DMS79 treated with DMSO at 0.1 percent for 48 hours (cell line): ENCODE measurements around the gene CEND1.

Source experiments
- DNase-seq: peaks from one replicate; lab custom pipeline; 2025; lab: John Stamatoyannopoulos, UW

The CEND1 gene

DNA sequence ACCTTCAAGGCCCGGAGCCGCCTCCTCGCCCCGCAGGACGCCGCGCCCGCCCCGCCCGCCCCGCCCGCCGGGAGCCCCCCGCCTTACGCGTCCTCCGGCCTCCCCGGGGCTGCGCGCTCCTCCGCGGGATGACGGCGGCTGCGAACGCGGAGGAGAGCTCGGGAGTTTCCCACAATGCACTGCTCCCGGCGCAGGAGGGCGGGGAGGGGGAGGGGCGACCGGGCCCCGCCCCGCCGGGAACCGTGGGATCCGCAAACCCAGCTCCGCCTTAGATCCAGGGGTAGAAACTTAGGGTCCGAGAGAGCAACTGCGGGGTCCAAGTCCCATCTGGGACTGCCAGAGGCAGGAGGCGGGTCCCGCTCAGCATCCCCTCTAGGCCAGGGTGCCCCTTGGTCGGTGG lies at the start of gene CEND1:
CEND1 (minus strand) TSS at position 148 of the 400 bp plus-strand sequence. CDS start 1,514 bp downstream, outside the sequence.
- DNase-seq, result no peak

DNA sequence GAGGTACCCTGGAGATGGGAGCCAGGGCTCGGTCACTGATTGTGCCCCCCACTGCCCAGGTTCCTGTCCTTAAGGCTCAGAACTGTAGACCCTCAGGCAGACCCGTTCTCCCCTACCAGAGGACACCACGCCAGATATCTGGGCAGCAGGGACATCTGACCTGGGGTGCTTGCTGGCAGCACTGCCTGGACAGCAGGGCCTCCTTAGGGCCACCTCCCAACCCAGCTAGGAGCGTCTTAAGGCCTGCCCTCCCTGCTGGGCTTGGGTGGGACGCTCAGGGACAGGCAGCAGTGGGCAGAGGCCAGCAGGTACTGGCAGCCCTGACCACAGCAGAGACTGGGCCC lies 49.4 kb upstream of the CEND1 start:
- DNase-seq, result no peak

DNA sequence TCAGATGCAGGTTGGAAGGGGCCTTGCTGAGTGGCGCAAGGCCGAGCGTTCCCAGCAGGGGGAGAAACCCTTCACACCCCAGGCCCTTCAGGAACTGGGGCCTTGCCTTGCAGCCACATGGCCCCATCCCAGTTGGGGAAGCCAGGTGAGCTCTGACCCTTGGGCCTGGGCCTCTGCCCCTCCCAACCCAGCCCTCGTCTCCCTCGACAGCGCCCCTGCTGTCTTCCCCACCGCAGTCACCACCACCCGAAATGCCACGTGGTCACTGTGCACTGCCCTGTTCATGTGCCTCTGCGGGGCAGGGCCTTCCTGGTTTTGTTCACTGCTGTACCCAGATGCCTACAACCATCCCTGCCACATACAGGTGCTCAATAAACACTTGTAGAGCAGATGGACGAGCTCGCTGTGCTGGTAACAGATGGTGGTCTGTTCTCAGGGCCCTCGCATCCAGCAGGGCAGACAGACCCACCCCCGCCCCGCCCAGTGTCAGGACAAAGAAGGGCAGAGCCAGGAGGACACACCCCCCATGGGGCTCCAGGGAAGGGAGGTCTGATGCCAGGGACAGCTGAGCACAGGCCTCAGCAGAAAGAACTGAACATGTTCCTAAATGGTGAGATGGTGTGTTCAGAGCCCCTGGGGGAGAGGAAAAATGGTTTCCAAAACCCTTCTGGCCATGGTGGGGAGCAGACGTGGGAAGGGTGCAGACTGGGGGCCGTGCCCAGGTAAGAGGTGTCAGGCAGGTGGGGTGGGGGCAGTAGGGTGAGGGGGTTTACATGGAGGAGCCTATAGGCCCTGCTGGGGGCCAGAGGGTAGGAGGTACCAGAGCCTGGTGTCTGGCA lies 48.8 kb upstream of the CEND1 start:
- no peak for DNase-seq

DNA sequence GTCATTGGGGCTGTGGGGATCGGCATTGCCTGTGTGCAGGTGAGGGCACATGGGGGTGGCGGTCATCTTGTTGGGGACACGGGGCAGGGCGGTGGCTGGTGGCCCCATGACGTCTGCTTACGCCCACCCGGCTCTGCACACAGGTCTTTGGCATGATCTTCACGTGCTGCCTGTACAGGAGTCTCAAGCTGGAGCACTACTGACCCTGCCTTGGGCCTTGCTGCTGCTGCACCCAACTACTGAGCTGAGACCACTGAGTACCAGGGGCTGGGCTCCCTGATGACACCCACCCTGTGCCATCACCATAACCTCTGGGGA lies 48.1 kb upstream of the CEND1 start:
- no peak for DNase-seq

DNA sequence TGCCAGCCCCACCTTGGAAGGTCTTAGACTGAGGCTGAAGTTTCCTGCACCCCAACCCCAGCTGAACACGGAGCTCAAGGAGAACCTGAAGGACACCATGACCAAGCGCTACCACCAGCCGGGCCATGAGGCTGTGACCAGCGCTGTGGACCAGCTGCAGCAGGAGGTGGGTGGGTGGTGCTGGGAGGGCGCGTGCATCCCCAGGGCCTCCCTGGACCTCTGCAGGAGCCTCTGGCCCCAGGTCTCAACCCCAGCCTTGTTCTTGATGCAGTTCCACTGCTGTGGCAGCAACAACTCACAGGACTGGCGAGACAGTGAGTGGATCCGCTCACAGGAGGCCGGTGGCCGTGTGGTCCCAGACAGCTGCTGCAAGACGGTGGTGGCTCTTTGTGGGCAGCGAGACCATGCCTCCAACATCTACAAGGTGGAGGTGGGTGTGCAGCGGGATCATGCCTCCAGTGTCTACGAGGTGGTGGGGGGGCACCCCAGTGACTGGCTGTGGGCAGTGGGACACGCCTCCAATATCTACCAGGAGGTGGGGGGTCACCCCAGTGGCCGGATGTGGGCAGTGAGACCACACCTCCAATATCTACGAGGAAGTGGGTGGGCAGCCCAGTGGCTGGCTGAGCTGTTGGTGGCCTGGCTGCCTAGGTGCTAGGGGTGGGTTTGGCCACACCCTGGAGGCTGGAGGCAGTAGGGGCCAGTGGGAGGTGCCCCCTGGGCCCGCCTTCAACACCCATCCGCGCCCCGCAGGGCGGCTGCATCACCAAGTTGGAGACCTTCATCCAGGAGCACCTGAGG lies 47.5 kb upstream of the CEND1 start:
- no peak for DNase-seq

DNA sequence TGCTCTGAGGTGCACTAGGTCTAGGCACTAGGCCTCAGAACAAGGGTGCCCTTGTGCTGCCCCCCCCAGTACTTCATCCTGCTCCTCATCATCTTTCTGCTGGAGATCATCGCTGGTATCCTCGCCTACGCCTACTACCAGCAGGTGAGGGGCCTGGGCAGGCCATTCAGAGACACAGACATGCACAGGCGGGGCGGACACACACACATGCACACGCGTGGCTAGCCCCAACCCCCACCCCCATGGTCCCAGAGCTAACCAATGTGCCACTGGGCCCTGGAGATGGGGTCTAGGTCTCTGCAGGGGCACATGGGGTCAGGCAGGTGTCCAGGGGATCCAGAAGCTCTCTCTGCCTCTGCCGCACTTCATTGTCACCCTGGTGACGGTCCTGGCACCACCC lies 46.8 kb upstream of the CEND1 start:
- no peak for DNase-seq

DNA sequence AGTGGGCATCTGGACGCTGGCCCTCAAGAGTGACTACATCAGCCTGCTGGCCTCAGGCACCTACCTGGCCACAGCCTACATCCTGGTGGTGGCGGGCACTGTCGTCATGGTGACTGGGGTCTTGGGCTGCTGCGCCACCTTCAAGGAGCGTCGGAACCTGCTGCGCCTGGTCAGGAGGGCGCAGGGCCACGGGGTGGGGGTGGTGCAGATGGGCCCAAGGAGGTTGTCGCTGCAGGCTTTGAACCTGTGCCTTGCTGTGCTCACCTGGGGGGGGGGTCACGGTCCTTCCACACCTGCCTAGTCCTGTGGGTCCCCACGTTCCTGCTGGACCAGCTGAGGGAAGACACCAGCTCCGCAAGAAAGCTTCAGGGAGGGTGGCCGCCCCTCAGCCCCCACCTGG lies 46.4 kb upstream of the CEND1 start:
- DNase-seq, result no peak

DNA sequence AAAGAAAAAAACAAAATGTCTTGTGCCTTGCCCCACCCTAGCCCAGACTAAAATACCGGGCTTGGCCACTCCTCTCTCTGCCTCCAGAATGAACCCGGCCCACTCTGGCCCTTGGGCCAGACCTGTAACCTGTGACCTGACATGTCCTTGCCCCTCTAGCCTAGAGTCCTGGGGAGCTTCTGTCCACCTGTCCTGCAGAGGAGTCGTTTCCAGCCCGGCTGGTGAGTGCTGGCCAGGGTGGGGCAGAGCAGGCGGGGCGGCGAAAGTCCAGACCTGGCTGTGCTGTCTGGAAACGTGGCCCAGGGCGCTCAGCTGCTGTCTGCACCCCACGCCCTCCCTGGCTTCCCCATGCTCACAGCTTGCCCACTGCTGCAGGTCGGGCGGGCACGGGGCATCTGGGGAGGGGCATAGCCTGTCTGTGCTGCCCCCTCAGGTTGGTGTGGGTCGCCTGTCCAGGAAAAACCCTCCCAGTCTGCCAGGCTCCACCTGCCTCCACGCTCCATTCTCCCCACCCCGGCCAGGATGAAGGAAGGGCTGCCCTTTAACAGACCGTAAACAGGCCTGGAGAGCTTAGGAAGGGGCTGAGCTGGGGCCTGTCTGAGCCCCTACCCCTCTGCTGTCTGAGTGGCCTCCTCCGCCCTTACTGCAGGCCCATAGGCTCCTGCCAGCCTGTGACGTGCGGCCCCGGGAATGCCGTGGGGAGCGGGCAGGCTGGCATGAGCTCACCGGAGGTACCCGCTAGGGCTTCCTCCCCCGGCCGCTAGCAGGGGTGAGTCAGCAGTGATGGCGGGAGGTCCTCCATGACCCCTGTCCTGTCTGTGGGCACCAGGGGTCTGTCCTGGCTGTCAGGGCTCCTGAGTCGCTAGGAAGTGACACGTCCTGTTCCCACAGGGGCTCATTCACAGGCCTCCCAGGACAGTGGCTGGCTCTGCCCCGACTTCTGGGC lies 44.8 kb upstream of the CEND1 start:
- no peak for DNase-seq

DNA sequence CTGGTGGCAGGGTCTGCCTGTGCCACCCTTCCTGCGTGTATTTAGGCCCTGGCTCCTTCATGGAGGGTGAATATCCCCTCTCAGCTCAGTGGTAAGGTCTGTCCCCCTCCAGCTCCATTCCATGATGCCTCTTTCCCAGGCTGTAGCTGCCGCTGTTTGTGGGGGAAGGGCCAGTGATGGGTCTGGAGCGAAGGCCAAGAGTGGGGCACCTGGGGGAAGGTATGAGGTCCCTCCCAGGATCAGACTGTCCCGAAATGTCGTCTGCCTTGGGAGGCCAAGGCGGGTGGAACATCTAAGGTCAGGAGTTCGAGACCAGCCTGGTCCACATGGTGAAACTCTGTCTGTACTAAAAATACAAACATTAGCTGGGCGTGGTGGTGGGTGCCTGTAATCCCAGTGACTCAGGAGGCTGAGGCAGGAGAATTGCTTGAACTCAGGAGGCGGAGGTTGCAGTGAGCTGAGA lies 44.0 kb upstream of the CEND1 start:
- DNase-seq, result no peak

DNA sequence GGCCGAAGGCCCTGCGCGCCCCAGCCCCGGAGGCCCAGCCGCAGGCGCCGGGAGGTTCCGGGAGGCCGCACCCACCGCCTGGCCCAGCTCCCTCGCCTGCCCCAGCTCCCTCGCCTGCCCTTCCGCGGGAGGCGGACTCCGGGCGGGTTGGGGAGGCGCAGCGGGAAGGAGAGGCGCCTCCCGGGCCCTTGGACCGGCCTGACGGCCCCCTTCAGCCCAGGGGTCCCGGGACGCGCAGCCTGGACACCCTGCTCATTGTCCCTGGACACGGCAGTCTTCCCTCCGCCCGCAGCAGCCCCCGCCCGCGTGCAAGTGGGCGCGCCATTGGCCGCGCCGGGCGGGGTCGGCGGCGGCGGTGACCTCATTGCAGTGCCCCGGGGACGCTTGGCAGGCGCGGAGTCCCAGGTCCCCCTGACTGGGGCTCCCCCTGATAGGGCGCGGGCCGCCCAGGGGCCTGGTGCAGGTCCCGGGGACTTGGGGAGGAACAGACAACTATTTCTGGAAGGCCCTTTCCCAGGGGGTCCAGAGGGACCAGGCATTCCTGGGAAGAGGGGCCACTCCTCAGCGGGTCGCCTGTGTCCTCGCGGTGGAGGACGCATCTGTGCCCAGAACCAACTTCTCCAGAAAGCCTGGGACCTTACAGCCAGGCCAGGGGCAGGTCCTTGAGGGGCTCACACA lies 43.4 kb upstream of the CEND1 start:
- no peak for DNase-seq

DNA sequence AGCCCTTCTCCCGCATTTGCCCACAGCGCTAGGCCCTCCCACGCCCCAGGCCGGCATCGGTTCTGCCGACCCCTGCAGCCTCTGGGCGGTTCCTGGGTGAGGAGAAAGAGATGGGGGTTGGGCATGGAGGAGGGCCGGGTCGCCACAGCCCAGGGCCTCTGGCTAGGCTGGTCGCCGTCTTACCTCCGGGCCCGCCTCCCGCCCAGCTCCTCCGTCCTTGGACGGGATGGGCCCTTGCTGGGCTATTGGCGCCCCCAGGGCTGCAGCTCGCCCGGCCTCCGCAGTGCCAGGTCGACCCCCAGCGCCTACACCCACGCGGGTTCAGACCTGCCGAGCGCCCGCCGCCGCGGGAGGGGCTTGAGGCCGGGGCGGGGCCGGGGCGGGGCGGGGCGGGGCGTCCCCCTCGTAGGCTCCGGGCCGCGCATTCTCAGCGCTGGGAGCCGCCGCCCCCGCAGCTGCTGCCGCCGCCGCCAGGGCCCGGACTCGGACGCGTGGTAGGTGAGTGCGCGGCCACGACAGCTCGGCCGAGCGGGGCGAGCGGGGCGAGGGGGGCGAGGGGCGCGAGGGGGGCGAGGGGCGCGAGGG lies 42.7 kb upstream of the CEND1 start, which contains the start of gene CD151:
CD151 (plus strand) TSS at position 424 of the 585 bp plus-strand sequence. CDS start 3,118 bp downstream, outside the sequence.
- no peak for DNase-seq

DNA sequence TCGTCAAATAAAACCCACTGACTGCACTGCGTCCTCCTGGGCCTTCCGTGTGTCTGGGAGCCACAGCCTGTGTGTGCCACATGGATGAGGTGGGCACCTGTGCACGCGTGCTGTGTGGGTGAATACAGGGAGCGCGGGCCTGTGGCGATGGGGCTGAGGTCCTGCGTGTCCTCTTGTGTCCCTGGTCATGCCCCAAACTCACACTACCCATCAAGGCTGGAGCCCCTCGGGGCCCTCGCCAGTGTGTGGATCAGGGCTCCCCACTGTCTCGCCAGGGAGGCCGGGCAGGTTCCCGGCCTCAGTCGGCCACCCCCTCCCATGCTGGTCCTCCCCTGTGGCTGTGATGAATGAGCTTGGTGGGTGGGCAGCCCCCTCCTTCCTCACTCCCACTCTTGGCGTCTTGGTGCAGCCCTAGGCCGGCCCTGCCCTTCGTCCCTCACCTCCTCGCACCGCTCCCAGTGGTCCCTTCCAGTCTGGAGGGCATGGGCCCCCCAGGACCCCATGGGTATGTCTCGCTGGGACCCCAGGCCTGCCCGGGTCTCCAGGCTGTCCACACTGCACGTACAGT lies 42.2 kb upstream of the CEND1 start:
- no peak for DNase-seq

DNA sequence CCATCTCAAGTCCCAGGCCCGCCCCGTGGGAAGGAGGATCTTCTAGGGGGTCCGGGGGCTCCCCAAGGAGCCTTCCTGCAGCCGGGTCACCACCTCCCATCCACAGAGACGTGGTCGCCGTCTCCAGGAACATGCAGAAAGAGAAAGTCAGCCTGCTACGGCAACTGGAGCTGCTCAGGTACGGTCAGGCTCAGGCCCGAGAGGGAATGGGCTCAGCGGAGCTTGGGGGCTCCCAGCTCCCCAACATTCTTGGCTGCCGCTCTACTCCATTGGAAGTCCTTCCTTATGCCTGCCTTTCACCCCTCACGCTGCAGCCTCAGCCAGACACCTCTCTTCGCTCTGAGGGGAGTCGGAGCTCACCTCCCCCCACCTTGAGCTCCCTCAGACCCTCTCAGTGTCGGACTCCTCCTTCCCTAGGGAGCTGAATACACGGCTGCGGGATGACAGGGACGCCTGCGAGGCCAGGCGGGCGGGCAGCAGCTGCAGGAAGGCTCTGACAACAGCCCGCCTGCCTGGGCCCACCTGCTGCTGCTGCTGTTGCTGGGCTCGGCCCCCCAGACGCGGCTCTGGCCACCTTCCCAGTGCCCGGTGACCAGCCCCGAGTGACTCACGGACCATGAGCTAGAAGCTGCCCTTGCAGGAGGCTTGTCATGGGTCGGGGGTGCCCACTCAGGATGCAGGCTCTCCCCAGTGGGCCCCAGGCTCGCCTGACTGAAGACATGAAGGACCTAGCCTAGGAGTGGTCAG lies 41.4 kb upstream of the CEND1 start:
- DNase-seq, result no peak

DNA sequence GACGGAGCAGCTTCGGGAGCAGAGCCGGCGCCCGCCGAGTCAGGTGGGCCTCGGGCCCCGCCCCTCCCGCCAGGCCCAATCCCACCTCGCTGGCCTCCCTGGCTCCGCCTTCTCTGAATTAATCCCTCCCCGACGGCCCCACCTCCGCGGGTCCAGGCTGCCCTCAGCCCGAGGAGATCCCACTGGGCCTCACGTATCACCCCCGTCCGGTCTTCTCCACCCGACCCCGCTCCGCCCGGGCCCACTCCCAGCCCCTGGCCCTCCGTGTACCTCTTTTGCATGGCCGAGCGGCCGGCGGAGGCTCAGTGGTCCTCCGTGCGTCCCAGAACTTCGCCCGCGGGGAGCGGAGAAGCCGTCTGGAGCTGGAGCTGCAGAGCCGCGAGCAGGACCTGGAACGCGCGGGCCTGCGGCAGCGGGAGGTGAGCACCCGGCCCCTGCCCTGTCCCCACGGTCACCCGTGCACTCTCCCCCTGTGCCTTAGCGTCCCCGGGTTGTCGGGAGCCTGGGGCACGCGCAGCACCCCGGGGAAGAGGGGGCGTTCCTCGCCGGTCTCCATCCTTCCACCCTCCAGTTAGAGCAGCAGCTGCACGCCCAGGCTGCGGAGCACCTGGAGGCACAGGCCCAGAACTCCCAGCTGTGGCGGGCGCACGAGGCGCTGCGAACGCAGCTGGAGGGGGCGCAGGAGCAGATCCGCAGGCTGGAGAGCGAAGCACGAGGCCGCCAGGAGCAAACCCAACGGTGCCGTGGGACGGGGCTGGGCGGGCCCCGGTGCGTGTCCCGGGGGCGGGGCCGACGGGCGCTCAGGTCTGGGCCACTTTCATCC lies 40.6 kb upstream of the CEND1 start:
- peak; percentile 40 for DNase-seq

DNA sequence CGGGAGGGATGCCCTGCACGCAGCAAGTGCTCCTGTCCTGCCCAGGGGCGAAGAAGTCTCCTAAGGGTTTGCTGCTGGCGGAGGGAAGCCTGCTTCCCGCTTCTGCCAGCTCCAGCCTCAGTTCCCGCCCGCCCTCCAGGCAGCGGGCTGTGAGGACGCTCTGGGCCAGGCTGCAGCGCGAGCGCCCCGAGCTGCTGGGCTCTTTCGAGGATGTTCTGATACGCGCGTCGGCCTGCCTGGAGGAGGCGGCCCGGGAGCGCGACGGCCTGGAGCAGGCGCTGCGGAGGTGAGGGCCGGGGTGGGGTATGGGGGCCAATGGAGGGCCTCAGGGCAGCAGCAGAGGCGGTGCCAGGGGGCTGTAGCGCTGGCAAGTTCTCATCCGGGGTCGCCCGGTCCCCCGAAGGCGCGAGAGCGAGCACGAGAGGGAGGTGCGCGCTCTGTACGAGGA lies 40.0 kb upstream of the CEND1 start:
- no peak for DNase-seq

DNA sequence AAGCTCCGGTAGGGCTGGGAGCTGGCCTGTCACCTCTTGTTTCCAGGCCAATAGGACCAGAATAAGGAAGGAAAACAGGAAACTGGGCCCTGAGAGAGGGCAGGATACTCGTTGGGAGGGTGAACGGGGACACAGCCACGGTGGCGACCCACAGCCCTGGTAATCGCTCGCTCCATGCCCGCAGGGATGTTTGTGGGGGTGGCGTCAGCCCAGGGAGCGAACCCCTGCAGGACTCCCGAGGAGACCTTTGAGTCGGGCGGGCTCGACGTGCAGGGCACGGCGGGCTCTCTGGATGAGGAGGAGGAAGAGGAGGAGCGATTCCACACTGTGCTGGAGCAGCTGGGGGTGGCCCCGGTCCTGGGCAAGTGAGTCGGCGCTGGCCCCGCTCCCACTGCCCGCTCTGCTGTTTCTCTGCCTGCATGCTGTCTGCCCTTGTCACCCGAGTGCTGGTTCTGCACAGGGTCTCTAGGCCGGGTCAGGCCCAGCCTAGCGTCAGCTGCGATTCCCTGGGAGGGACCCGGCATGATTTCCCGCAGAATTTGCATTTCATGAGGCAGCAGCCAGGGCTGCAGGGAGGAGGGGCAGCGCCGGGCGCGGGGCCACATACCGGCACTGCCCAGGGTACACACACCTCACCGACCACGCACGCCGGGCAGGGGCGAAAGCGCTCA lies 39.4 kb upstream of the CEND1 start:
- no peak for DNase-seq

DNA sequence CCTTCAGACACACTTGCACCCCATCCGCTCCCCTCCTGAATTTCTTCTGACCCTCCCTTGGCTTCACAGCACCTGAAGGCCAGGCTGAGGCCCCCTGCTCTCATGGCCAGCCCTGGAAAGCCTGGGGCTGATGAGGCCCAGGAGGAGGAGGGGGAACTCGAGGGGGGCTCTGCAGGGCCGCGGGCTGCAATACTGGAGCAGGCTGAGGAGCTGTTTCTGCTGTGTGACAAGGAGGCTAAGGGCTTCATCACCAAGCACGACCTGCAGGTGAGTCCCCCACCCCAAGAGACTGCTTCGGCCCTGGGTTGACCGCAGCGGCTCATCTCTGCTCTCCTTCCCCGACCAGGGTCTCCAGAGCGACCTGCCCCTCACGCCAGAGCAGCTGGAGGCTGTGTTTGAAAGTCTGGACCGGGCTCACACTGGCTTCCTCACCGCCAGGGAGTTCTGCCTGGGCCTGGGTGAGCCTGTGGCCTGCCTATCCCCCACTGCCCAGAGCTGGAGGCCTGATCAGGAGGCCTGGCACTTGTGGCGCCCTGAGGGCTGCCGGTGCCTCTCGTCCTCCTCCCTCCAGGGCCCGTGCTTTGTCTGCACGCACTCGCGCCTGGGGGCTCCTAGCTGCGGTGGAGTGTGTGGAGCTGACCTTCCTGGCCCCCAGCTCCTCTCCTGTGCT lies 38.8 kb upstream of the CEND1 start:
- no peak for DNase-seq

DNA sequence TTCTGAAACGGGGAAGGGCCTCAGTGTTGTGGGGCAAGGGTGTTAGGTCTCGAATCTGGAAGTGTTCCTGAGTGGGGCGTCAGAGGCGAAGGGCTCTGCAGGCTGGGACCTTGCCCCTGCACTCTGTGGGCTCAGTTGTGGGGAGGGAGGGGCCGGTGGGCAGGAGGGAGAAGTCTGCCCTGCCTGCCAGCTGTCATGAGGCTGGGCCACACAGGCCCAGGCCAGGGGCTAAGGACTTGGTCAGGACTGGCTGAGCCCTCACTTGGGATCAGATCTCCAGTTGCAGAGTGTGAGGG lies 38.0 kb upstream of the CEND1 start, which contains the start of gene CRACR2B:
CRACR2B (plus strand) TSS at position 23 of the 296 bp plus-strand sequence. CDS start 689 bp downstream, outside the sequence.
- DNase-seq, result no peak
